GM12878 (cell line): ENCODE results near the gene PI4KA. TPM values are rescaled to one million over a fixed set of nuclear protein-coding genes. Genes with fewer than 3 reads are reported as not detected.

Experiments used
- ATF3 ChIP-seq: IDR thresholded peaks from 2 replicates; pipeline ENCODE4 v1.6.1; 2011; ENCODE audit warnings: low read depth, mild to moderate bottlenecking, low read length, moderate library complexity, borderline replicate concordance; ENCODE audit errors: extremely low read depth
- BCL11A ChIP-seq: IDR thresholded peaks from 2 replicates; pipeline ENCODE4 v1.6.1; 2011; ENCODE audit warnings: low read depth, low read length
- BMI1 ChIP-seq: fragments of 450-650 bp; IDR thresholded peaks from 2 replicates; pipeline ENCODE4 v1.6.1; 2016; ENCODE audit warnings: mild to moderate bottlenecking, moderate library complexity, borderline replicate concordance
- DPF2 ChIP-seq: fragments of 450-650 bp; IDR thresholded peaks from 2 replicates; pipeline ENCODE4 v1.6.1; 2017; ENCODE audit warnings: mild to moderate bottlenecking
- EED ChIP-seq: sonication (generic); IDR thresholded peaks from 2 replicates; pipeline ENCODE4 v1.6.1; 2016; ENCODE audit warnings: antibody characterized with exemption, low read depth
- ESRRA ChIP-seq: IDR thresholded peaks from 2 replicates; pipeline ENCODE4 v1.6.1; 2012; ENCODE audit warnings: mild to moderate bottlenecking, low read length, improper control_type of control experiment
- GATAD2B ChIP-seq: fragments of 450-650 bp; conservative IDR thresholded peaks from 2 replicates; pipeline ENCODE4 v1.6.1; 2017; ENCODE audit warnings: low read depth, mild to moderate bottlenecking, moderate library complexity
- IKZF1 ChIP-seq: fragments of 450-650 bp; conservative IDR thresholded peaks from 2 replicates; pipeline ENCODE4 v1.6.1; 2017; ENCODE audit warnings: antibody characterized with exemption, mild to moderate bottlenecking
- IKZF2 ChIP-seq, 2 experiments: fragments of 450-650 bp; IDR thresholded peaks; 2 replicates each; pipeline ENCODE4 v1.6.1; 2017; ENCODE audit warnings: mild to moderate bottlenecking in 2 of 2, moderate library complexity in 2 of 2
- IRF4 ChIP-seq: IDR thresholded peaks from 2 replicates; pipeline ENCODE4 v1.6.1; 2011; ENCODE audit warnings: low read depth, low read length
- KLF5 ChIP-seq: fragments of 450-650 bp; IDR thresholded peaks from 2 replicates; pipeline ENCODE4 v1.6.1; 2014; ENCODE audit warnings: mild to moderate bottlenecking; ENCODE audit not compliant: partially characterized antibody
- MEF2B ChIP-seq: fragments of 450-650 bp; IDR thresholded peaks from 2 replicates; pipeline ENCODE4 v1.6.1; 2018; ENCODE audit warnings: mild to moderate bottlenecking, moderate library complexity; ENCODE audit not compliant: partially characterized antibody, poor library complexity, severe bottlenecking
- NFIC ChIP-seq: IDR thresholded peaks from 2 replicates; pipeline ENCODE4 v1.6.1; 2012; ENCODE audit warnings: low read depth, mild to moderate bottlenecking, inconsistent platforms, low read length, moderate library complexity
- NR2F1 ChIP-seq: fragments of 450-650 bp; conservative IDR thresholded peaks from 2 replicates; pipeline ENCODE4 v1.6.1; 2017; ENCODE audit warnings: mild to moderate bottlenecking
- PBX3 ChIP-seq: IDR thresholded peaks from 2 replicates; pipeline ENCODE4 v1.6.1; 2011; ENCODE audit warnings: mild to moderate bottlenecking, low read depth, low read length, moderate library complexity; ENCODE audit not compliant: insufficient replicate concordance
- PML ChIP-seq: IDR thresholded peaks from 2 replicates; pipeline ENCODE4 v1.6.1; 2012; ENCODE audit warnings: low read length, inconsistent platforms
- POLR2A ChIP-seq: IDR thresholded peaks from 2 replicates; pipeline ENCODE4 v1.6.1; 2011; ENCODE audit warnings: low read depth, mild to moderate bottlenecking, low read length
- RELA ChIP-seq: fragments of 450-650 bp; IDR thresholded peaks from 2 replicates; pipeline ENCODE4 v1.8.0; 2014; ENCODE audit warnings: borderline replicate concordance; ENCODE audit not compliant: partially characterized antibody
- SMAD1 ChIP-seq: fragments of 450-650 bp; IDR thresholded peaks from 2 replicates; pipeline ENCODE4 v1.6.1; 2018; ENCODE audit warnings: mild to moderate bottlenecking, low read depth; ENCODE audit not compliant: partially characterized antibody
- SP1 ChIP-seq: IDR thresholded peaks from one replicate; pipeline ENCODE4 v1.6.1; 2011; ENCODE audit warnings: low read depth, low read length
- STAT1 ChIP-seq: fragments of 450-650 bp; conservative IDR thresholded peaks from 2 replicates; pipeline ENCODE4 v1.6.1; 2014; ENCODE audit warnings: antibody characterized with exemption, mild to moderate bottlenecking
- TCF3 ChIP-seq: IDR thresholded peaks from 2 replicates; pipeline ENCODE4 v1.6.1; 2012; ENCODE audit warnings: low read depth, mild to moderate bottlenecking, low read length, borderline replicate concordance; ENCODE audit not compliant: insufficient read depth
- TCF7 ChIP-seq: IDR thresholded peaks from 2 replicates; pipeline ENCODE4 v1.6.1; 2014; ENCODE audit warnings: antibody characterized with exemption, borderline replicate concordance
- USF1 ChIP-seq: IDR thresholded peaks from 2 replicates; pipeline ENCODE4 v1.6.1; 2011; ENCODE audit warnings: borderline replicate concordance, low read depth, mild to moderate bottlenecking, moderate library complexity, mixed read lengths, low read length; ENCODE audit not compliant: insufficient read depth; ENCODE audit errors: extremely low read length
- ZBTB40 ChIP-seq: fragments of 450-650 bp; IDR thresholded peaks from 2 replicates; pipeline ENCODE4 v1.6.1; 2016; ENCODE audit warnings: mild to moderate bottlenecking, moderate library complexity, borderline replicate concordance
- ZSCAN29 ChIP-seq: fragments of 450-650 bp; IDR thresholded peaks from 2 replicates; pipeline ENCODE4 v1.6.1; 2017; ENCODE audit warnings: mild to moderate bottlenecking, moderate library complexity
- polyA plus RNA-seq, 11 experiments: library from polyadenylated mRNA; depleted of rRNA in 4 of 11; unstranded in 6 of 11; stranded (reverse) in 5 of 11; fragments of >200 nt; fragmentation: Nextera tagmentation in 4 of 11; fragmentation: Illumina TruSeq in 1 of 11; extraction: Ambion mirVana in 4 of 11; extraction: Trizol in 1 of 11; gene quantifications; 1 replicate in 1 of 11; 2 replicates in 10 of 11; pipeline versions ENCODE4 v1.2.1 to v1.2.3, GENCODE V29; 2011 to 2016; ENCODE audit warnings: inconsistent platforms in 2 of 11, missing spikeins in 2 of 11, low read depth in 1 of 11
- total RNA-seq, 4 experiments: library from RNA; depleted of rRNA in 3 of 4; stranded (reverse); fragments of >200 nt in 3 of 4; fragmentation: Illumina TruSeq in 1 of 4; extraction: Trizol in 1 of 4; gene quantifications; 2 replicates each; pipeline versions ENCODE4 v1.2.1 to v1.2.3, GENCODE V29; 2013 to 2021

Gene PI4KA
- total and polyA plus RNA-seq, 10 of the 15 experiments (the other 5 are each of a cell fraction or from before 2014, with no cell fraction given) = 4.2 to 78.4 (median 42.1) TPM

- peak; percentile 79 for TF ChIP-seq RELA
- no peak for TF ChIP-seq BMI1
- TF ChIP-seq SMAD1 = peak; percentile 80
- peak; percentile 59; the same call in 1 of the 2 replicates for TF ChIP-seq GATAD2B
- TF ChIP-seq IKZF2 (IDR thresholded peaks at IDR 0.05) = peak; percentile 19 to 46; a peak in 2 of 4 replicates
- 0 out of 2 replicates have a peak, but pooled peaks have one; percentile 78 for TF ChIP-seq TCF3
- TF ChIP-seq PBX3 = peak; percentile 34
- no peak for TF ChIP-seq NFIC
- no peak for TF ChIP-seq PML
- no peak for TF ChIP-seq USF1
- no peak for TF ChIP-seq SP1
- TF ChIP-seq IKZF1 = peak; percentile 63
- peak; percentile 50; the same call in 1 of the 2 replicates for TF ChIP-seq EED
- peak; percentile 64 for TF ChIP-seq MEF2B
- TF ChIP-seq ATF3 = no peak
- peak; percentile 22; the same call in 1 of the 2 replicates for TF ChIP-seq POLR2A
- TF ChIP-seq ZSCAN29 = no peak
- no peak for TF ChIP-seq NR2F1
- no peak for TF ChIP-seq STAT1
- peak; percentile 27; the same call in 1 of the 2 replicates for TF ChIP-seq BCL11A
- TF ChIP-seq ZBTB40 = no peak
- no peak for TF ChIP-seq KLF5
- peak; percentile 68; the same call in 1 of the 2 replicates for TF ChIP-seq DPF2
- no peak for TF ChIP-seq IRF4
- TF ChIP-seq TCF7 = no peak
- TF ChIP-seq ESRRA = no peak
Observed at GRCh38 chr22:20750461-20751184, 108.0 kb downstream of the PI4KA start (continued).
